Fibroblast of skin of left quadriceps (primary cell): ENCODE results near the gene LIPK.
"Not testable (repeated sequence)": the region's sequence is repeated elsewhere in the genome, so short reads cannot be mapped to it uniquely, and the experiment has no call there.

Source experiments
- DNase-seq, 2 experiments: peaks; one replicate each; pipeline ENCODE4 v3.0.0-alpha.2; 2013; ENCODE audit warnings: low read depth in 2 of 2

Gene LIPK, protein sequence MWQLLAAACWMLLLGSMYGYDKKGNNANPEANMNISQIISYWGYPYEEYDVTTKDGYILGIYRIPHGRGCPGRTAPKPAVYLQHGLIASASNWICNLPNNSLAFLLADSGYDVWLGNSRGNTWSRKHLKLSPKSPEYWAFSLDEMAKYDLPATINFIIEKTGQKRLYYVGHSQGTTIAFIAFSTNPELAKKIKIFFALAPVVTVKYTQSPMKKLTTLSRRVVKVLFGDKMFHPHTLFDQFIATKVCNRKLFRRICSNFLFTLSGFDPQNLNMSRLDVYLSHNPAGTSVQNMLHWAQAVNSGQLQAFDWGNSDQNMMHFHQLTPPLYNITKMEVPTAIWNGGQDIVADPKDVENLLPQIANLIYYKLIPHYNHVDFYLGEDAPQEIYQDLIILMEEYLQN

DNA sequence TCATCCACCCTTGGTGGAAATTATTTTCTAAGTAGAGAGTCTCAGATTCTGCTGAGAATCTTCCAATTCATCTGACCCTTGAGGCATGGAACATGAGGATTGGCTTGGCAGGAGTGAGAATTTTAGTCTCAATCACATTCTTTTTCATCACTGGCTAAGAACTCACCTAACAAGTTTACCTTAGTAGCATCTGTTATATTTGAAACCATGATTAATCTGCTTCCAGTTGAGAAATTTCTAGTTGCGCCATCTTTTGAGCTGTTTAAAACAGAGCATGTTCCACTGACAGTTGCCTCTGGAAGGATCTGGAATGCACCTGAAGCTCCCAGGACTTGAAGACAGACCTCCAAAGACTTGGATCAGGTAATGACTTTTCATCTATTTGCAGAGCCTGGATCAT, at the start of gene LIPK:
TSS of gene LIPK (plus strand) at position 292 of the 400 bp plus-strand sequence. CDS start 18,295 bp downstream, outside the sequence.
- no peak for DNase-seq

DNA sequence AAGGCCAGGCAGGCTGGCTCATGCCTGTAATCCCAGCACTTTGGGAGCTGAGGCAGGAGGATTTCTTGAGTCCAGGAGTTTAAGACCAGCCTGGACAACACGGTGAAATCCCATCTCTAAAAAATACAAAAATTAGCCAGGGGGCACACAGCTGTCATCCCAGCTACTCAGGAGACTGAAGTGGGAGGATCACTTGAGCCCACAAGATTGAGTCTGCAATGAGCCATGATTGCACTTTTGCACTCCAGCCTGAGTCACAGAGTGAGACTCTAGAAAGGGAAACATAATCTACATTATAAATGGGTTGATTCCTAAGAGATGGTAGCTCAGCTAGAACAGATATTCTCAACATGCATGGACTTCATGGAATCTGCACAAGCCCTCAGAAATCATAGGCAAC, 48.1 kb upstream of the LIPK start:
- DNase-seq: no peak

DNA sequence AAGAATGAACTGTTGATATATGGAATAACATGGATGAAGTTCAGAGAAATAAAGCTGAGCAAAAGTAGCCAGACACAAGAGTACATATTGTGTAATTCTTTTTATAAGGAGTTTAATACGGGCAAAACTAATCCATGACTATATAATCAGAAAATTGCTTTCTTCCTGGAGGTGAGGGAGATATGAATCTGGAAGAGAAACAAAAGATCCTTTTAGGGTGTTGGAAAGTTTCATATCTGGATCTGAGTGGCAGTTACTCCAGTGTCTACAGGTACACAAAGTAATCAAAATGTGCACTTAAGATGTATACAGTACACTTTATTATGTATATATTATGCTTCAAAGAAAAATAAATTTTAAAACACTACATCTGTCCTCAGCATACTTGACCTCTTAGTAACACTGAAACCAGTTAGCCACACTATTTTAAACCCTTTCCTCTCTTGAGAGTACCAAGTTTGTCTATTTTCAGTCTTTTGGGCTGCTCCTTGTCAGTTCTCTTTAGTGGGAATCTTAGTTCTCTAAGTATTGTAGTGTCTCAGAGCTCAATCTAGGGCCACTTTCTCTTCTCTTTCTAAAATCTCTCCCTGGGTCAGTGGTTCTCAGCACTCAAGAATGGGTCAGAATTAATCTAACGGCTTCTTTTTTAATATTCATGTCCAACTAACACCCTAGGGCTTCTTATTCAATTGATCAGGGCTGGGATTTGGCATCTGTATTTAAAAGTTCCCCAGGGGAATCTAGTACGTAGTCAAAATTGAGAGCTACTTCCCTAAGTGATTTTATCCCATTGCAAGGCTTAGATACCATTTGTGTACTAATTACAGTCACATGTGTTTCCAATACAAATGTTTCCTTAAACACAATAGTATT, 46.1 kb upstream of the LIPK start:
- DNase-seq: no peak

DNA sequence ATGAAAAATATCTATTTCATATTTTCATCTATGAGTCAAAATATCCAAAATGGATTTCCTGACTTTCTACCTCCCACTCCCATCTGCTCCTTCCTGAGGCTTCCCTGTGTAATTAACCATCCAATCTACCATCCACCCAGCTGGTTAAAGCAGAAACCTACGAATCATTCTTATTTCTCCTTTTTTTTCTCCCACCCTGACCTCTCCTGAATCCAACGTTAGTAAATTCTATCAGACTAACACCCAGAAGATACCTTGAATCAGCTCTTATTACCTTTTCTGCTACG, 45.5 kb upstream of the LIPK start:
- no peak for DNase-seq

DNA sequence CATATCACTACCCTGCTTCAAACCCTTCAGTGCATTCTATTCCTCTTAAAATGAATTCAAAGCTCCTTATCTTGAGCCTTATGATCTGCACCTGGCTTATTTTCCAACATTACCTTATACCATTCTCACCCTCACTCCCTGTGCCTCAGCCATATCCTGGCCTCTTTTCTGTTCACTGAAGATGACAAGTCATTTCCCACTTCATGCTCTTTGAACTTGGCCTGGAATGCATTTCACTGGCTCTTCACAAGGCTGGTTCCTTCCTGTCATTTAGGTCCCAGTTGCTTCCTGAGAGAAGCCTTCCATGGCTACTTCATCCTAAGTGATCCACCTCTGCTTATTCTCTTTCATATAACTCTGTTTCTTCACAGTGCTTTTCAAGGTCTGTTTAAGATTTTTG, 45.0 kb upstream of the LIPK start:
- no peak for DNase-seq

DNA sequence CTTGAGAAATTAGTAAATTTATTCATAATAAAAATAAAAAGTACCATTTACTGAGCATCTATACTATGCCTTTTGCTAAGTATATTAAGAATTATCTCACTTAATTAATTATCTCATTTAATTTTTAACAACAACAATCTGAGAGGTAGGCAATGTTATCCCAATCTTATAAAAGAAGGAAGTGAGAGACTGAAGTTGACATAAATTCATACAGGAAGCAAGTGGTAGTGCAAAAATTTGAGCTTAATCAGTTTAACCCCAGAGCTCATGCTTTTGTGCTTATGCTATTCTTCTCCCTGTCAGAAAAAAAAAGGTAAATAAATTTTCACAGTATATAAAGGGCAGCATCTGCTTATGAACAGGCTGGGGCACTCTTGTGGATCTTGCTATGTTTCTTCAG, 44.5 kb upstream of the LIPK start:
- no peak for DNase-seq

DNA sequence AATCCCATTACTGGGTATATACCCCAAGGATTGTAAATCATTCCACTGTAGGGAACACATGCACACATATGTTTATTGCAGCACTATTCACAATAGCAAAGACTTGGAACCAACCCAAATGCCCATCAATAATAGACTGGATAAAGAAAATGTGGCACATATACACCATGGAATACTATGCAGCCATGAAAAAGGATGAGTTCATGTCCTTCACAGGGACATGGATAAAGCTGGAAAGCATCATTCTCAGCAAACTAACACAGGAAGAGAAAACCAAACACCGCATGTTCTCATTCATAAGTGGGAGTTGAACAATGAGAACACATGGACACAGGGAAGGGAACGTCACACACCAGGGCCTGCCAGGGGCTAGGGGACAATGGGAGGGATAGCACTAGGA, 42.9 kb upstream of the LIPK start:
- DNase-seq: not testable (repeated sequence)

DNA sequence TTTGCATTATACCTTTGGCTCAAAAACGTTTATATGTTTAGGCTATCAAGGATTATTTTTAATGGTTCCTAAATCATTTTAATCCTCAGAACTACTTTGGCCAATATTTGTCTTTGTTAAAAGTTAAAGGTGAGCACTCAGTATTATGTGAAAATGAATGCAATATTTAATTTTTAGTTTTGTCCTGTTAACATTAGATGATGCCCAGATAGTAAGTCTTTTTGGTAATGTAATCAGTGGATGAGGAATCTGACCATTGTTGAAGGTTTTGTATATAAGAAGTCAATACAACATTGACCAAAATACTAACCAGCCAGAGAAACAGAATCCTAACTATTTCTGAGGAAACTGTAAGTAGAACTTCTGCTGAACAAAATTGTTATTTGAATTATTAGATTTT, 41.9 kb upstream of the LIPK start, which contains the start of gene LIPF:
TSS of gene LIPF (plus strand) at position 301 of the 400 bp plus-strand sequence. CDS start 2,856 bp downstream, outside the sequence.
- no peak for DNase-seq

DNA sequence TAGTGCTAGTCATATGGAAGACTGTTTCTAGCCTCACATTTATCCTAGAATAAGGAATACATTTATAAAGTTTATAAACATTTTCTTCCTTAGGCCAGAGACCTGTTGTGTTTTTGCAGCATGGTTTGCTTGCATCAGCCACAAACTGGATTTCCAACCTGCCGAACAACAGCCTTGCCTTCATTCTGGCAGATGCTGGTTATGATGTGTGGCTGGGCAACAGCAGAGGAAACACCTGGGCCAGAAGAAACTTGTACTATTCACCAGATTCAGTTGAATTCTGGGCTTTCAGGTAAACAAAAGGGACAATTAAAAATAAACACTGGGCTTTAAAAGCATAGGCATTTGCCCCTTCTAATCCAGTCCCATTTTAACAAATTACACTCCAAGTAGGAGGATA, 37.6 kb upstream of the LIPK start:
- DNase-seq: no peak

DNA sequence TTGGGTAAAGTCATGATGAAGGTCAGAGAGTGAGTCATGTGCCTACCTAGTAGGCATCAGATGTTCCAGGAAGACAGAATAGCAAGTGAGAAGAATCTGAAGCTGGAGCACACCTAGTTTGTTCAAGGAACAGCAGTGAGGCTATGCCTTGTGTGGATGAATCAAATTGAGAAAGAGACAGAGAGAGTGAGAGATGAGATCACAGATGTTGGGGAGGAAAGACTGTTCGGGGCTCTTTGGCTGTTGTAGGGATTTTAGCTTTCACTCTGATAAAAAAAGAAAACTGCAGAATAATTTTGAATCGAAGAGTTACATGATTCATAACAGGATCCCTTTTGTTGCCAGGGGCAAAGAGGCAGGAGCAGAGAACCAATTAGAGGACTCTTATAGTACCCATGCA, 35.6 kb upstream of the LIPK start:
- DNase-seq: no peak

DNA sequence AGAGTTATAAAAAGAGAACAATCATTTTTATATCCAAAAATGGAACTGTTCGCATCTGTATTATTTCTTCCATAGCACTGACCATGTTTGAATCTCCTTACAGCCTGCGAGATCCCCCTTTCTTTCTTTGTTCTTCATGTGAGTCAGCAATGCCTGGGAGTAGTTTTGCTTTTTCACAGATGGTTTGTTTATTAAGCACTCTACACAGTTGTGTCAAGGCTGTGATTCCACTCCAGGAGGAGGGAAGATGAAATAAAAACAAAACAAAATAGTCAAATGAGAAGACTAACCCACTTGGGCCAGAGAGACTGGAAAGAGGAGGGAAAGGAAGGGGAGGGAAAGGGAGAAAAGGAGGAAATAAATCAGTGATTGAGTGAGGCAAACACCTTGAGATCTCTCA, 34.0 kb upstream of the LIPK start:
- DNase-seq: no peak

DNA sequence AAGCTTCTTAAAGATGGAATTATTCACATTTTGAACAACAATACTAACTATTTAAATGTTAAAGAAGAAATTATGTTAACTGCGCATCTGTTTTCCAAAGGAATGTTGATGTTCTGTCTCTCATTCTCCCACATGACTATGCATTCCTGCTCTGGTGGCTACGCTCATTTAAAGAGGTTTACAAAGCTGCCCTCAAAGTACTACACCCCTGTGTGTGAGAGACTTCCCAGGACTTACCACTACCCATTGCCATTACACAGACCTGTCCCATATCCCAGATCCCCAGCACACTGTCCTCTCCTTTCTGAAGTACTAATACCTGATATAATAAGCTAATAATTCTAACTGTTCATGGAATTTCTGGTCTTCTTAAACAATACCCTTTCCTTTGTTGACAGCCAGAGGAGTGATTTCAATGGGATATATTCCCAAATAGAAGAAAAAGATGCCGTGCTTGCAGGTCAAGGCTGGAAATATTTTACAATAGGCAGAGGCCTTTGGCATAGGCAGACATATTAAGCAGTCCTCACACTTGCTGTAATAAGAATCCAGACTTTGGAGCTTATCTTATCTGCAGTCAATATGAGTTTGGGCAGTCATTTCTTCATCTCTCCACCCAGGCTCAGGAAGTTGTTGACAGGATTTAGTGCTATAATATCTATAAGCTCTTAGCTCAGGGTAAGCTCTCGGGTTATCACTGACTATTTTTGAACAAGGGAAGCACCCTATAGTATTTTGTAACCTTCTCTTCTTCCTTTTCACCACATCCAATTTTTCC, 29.6 kb upstream of the LIPK start:
- DNase-seq: no peak

DNA sequence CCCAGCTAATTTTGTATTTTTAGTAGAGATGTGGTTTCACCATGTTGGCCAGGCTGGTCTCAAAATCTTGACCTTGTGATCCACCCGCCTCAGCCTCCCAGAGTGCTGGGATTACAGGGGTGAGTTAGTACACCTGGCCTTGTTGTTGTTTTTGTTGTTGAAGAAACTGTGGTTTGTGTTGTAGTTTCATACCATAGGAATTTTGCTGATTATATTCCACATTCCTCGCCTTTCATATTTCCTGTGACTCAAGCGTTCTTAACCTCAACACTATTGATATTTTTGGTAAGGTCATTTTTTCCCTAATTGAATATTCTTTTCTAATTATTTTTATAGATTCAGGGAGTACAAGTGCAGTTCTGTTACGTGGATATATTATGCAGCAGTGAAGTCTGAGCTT, 25.1 kb upstream of the LIPK start:
- no peak for DNase-seq

DNA sequence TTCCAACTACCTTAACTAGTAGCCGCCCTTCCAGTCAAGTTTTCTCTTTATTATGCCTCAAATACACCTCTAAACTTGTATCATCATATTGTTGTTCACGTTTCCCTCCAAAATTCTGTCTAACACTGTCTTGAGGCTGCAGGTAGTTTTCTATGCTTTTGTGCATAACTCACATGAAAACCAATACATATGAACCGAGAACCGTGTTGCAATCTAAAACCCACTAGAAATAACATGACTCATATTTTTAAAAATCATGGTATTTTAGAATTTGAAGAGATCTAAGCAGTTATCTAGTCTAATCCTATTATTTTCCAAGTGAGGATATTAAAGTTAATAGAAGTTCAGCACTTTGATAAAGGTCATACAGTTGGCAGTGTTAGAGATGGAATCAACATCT, 23.6 kb upstream of the LIPK start:
- DNase-seq: no peak

DNA sequence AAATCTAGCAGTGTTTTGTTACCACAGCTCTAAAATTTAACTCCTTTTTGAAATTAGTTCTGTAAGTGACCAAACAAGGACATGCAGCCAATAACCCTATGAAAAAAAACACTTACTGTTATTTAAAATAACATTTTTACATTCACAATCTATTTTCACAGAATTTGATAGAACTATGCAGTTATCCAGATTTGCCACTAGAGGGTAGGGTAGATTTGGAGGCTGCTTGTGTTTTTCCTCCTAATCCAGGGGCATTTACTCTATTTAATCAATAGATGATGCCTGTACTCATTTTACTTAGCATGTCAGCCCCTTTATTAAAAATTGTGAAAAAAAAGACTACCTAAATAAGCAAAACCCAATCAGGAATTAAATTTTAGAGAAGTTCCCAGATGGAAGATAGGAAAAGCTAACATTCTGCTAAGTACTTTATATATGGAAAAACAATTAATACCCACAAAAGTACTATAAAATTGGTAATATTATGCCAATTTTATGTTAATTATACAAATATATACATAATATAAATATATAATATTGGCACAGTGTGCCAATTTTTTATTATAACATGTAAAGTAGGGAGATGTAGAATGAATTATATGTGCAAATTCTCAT, 18.1 kb upstream of the LIPK start:
- peak in 1 of 2 experiments; percentile 10 for DNase-seq

DNA sequence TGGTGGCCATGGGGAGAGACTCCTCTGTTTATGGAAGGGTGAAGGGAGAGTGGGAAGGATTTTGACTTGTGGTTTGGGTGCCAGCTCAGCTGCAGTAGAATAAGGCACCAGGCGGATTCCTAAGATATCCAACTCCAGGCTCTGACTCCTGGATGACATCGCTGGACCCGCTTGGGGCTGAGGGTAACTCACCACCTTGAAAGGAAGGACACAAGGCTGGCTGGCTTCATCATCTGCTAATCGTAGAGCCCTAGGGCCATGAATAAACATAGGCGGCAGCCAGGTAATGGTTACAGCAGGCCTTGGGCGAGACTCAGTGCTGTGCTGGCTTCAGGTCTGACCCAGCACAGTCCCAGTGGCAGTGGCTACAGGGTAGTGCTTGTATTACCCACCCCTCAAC, 16.7 kb upstream of the LIPK start:
- no peak for DNase-seq

DNA sequence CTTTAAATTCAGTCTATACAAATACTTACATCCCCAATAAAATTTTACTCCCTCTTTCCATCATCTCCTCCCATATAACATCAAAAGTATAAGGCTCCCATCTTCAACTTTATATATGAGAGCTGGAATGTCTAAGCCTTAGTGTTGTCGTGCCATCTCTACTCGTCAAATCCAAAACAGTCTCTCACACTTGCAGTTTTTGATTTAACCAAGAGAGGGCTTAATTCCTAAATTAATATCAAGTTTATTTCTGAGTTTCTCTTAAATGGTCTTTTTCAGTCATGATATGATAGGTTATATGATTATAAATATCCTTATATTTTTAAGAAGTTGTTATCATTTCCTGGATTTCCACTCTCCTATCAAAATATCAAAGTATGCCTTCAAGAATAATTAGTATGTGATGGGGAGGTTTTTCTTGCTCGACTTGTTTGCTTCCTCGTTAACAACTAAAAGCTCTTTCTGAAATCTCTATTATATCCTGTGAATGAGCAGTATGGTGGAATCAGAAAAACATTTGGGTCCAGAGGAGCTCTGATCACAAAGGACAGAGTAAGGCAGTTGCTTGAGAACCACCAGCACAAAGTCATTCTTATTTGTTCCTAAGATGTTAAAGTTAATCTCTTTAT, 12.5 kb upstream of the LIPK start:
- DNase-seq: no peak

DNA sequence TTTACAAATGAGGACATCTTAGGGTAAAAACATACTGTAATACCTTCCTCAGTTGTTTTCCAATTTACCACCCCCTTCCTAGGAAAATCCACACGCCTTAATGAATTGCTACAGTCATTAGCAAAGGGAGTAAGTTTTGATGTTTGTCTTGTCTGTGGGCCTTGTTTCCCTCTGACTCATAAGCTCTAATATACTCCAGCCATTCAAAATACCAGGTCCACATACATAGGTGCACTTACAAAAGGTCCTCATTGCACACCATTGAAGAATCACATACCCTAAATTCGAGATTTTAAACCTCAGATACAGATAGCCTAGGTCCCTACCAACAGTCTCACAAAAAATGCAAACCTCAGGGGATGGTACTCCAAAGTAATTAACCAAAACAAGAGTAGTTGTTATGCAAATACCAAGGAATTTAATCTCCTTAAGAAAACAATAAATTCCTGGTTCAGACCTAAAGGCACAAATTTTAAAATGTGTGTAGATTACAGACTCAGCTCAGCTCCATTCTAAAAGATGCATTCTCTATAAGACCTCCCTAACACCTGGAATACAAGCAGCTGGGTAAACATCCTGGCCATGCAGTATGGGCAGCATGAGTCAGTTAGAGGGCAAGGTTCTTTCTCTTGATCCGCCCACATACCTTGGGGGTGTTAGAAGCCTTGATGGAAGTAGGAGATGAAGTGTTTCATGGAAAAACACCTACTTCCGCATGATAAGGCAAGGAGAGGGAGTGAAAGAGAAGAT, 3.0 kb upstream of the LIPK start:
- no peak for DNase-seq

DNA sequence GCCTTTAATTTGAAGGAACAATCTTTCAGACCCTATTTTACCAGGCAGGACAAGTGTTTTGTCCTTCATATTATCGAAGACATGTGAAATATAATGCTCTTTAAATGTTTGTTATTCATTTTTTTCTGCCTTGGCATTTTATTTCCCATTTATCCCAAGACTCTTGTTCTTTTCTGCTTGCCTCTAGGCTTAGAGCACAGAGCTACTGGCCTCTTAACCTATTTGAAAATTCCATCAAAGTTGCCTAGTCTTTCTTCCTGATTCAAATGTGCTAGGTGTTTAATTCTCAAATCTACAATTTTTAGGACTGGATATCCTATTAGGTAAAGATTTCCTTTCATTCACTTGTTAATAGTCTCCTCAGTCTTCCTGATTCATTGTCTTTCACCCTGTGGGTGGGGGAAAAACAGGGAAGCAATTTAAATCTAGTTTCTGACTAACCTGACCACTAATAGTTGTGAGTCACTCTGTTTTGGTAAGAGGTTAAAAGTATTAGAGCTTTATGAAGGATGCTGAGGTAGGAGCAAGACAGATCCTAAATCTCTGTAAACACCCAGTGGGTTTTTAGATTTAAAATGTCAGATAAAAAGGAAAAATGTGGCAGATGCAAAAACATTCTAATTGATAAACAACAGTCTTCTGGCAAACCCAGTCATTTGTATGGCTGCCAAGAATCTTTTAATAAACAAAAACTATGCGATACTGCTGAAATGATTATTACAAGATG, 1.5 kb downstream of the LIPK start:
- peak; percentile 42 to 47 for DNase-seq

DNA sequence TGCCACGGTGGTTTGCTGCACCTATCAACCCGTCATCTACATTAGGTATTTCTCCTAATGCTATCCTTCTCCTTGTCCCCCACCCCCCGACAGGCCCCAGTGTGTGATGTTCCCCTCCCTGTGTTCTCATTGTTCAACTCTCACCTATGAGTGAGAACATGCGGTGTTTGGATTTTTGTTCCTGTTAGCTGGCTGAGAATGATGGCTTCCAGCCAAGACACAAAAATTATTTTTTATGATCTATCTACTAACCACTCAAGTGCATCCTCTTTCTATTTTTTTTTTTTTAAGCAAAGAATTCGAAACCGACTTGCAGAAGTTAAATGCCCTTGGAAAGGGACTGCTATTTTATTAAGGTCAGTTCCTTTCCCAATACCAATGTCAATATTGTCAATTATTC, 3.3 kb downstream of the LIPK start:
- not testable (repeated sequence) for DNase-seq
